Psoas muscle (tissue), 8 donors: ENCODE results near the gene EPHA4. TPM values are rescaled to one million over a fixed set of nuclear protein-coding genes. Genes with fewer than 3 reads are reported as not detected.
A peak's percentile ranks its signal among the peaks of the same experiment; 100 is the strongest.

ENCODE experiments used
- ATAC-seq, 4 donors: fragments of 200-7000 bp; cut with Tn5 transposase; one replicate each; pipeline ENCODE4 v1.9.1; 2020; ENCODE audit warnings: moderate library complexity in 3 of 4, mild to moderate bottlenecking in 2 of 4
- DNase-seq, 2 donors: peaks; one replicate each; pipeline ENCODE4 v3.0.0-alpha.2; 2020
- H3K27ac ChIP-seq: fragments of 200-600 bp; one replicate; pipeline ENCODE4 v1.8.0; 2022
- H3K27me3 ChIP-seq, 3 donors: fragments of 200-600 bp in 1 of 3; one replicate each; pipeline versions ENCODE4 v1.6.1 to v1.8.0; 2013 to 2022; ENCODE audit warnings: low read length in 2 of 3, mild to moderate bottlenecking in 2 of 3, moderate library complexity in 1 of 3; ENCODE audit not compliant: insufficient read depth in 3 of 3
- H3K36me3 ChIP-seq, 2 donors: fragments of 200-600 bp in 1 of 2; one replicate each; pipeline versions ENCODE4 v1.6.1 to v1.8.0; 2013 to 2022; ENCODE audit warnings: low read depth in 1 of 2, mild to moderate bottlenecking in 1 of 2, moderate library complexity in 1 of 2; ENCODE audit not compliant: insufficient read depth in 1 of 2
- H3K4me1 ChIP-seq: fragments of 200-600 bp; one replicate; pipeline ENCODE4 v1.8.0; 2022
- H3K4me3 ChIP-seq: fragments of 200-600 bp; one replicate; pipeline ENCODE4 v1.8.0; 2022; ENCODE audit warnings: mild to moderate bottlenecking
- H3K9me3 ChIP-seq: fragments of 200-600 bp; one replicate; pipeline ENCODE4 v1.8.0; 2022
- CTCF ChIP-seq: fragments of 200-600 bp; IDR thresholded peaks from one replicate; pipeline ENCODE4 v1.8.0; 2022; ENCODE audit warnings: antibody characterized with exemption
- whole genome bisulfite sequencing, 3 donors: extraction: QIAGEN DNeasy Blood & Tissue Kit; methylation state at CpG; one replicate each; pipeline versions ENCODE4 v1.1.6 to v1.1.7; 2013; 5-methylcytosine and 5-hydroxymethylcytosine counted together
- intact Hi-C, 2 donors: fragments of 100-400 bp; cut with DNase I; formaldehyde crosslinking; loops; one replicate each; pipeline versions ENCODE4 v1.11.0 to v1.14.2; 2022
- polyA plus RNA-seq, 3 donors: library from polyadenylated mRNA; stranded (reverse); fragments of 200-250 nt; gene quantifications; one replicate each; pipeline ENCODE4 v1.2.3, GENCODE V29; 2013
- total RNA-seq, 4 donors: library from RNA; stranded (reverse); fragmentation: NEBNext Ultra II Directional in 2 of 4; extraction: Animal tissue kit (Norgen Biotek cat#: 25700) in 2 of 4; gene quantifications; one replicate each; pipeline versions ENCODE4 v1.2.1 to v1.2.4, GENCODE V29; 2021 to 2023
- donor health status: healthy with polysubstance abuse.
- donor health status: DM: no; HTN: no; CAD: no; lungs with moderate emphysema.
- donor health status: Bipolar disorder and iron deficiency.
- donor health status: healthy.
- donor health status: DM: yes; HTN: yes; CAD: no.
- donor health status: DM: no; HTN: no; CAD: no.
- donor health status: DM: no; HTN: no; CAD: no.
- donor health status: DM: yes; HTN: yes; CAD: no.

The EPHA4 gene
- total and polyA plus RNA-seq, 7 donors = 0.76 to 6.3 (median 3.8) TPM

GRCh38 chr2:221473451-221473850 is 98.7 kb downstream of the EPHA4 start:
- TF ChIP-seq CTCF = no peak
- DNase-seq (no peak), ATAC-seq (no peak)
- Histone ChIP-seq H3K4me1 (peaks cover 7% of the 10 kb centered on the region), H3K27me3 (no peaks in the 10 kb centered on the region), H3K4me3 (no peak overlapping the region), H3K27ac (no peak overlapping the region), H3K36me3 (no peaks in the 10 kb centered on the region), H3K9me3 (no peaks in the 10 kb centered on the region)
- intact Hi-C loops = no loop called here

GRCh38 chr2:221468317-221468716 is 103.8 kb downstream of the EPHA4 start:
- Histone ChIP-seq H3K4me1 (no peaks in the 10 kb centered on the region), H3K27ac (no peak overlapping the region), H3K9me3 (no peaks in the 10 kb centered on the region), H3K4me3 (no peak overlapping the region), H3K27me3 (no peaks in the 10 kb centered on the region), H3K36me3 (no peaks in the 10 kb centered on the region)
- intact Hi-C loops = no loop called here
- ATAC-seq (no peak), DNase-seq (no peak)
- TF ChIP-seq CTCF = no peak
- 51 to 54% (median 54%) methylated on average over 2 of the region's 2 CpGs for WGBS, 3 donors

GRCh38 chr2:221467610-221468009 is 104.5 kb downstream of the EPHA4 start:
- no peak for TF ChIP-seq CTCF
- DNase-seq (no peak), ATAC-seq (peak in 1 of 4 donors; percentile 51)
- no peaks in the 10 kb centered on the region for H3K27me3 ChIP-seq
- intact Hi-C loops = no loop called here
- H3K27ac ChIP-seq = no peak overlapping the region
- H3K36me3 ChIP-seq = no peaks in the 10 kb centered on the region
- H3K9me3 ChIP-seq = no peaks in the 10 kb centered on the region
- WGBS, 3 donors = 39 to 55% (median 48%) methylated on average over 2 of the region's 2 CpGs
- no peak overlapping the region for H3K4me3 ChIP-seq
- H3K4me1 ChIP-seq = no peaks in the 10 kb centered on the region

- WGBS, 3 donors = 88 to 92% (median 90%) methylated on average over 5 of the region's 5 CpGs
- Histone ChIP-seq H3K27me3 (no peaks in the 10 kb centered on the region), H3K36me3 (no peaks in the 10 kb centered on the region), H3K4me3 (no peak overlapping the region), H3K27ac (no peak overlapping the region), H3K9me3 (no peaks in the 10 kb centered on the region), H3K4me1 (no peaks in the 10 kb centered on the region)
- DNase-seq = no peak
- ATAC-seq = no peak
- TF ChIP-seq CTCF = no peak
- intact Hi-C loops = no loop called here
Measured at GRCh38 chr2:221466744-221467143, 105.4 kb downstream of the EPHA4 start.

- intact Hi-C loops = no loop called here
Measured at GRCh38 chr2:221465776-221466175, 106.3 kb downstream of the EPHA4 start.

More at GRCh38 chr2:221465776-221466175, 106.3 kb downstream of the EPHA4 start:
- H3K27ac ChIP-seq = no peak overlapping the region
- WGBS, 3 donors = 92 to 96% (median 93%) methylated on average over 11 of the region's 11 CpGs
- no peaks in the 10 kb centered on the region for H3K36me3 ChIP-seq
- H3K9me3 ChIP-seq = no peaks in the 10 kb centered on the region
- H3K27me3 ChIP-seq = no peaks in the 10 kb centered on the region
- H3K4me1 ChIP-seq = no peaks in the 10 kb centered on the region
- H3K4me3 ChIP-seq = no peak overlapping the region
- ATAC-seq (no peak), DNase-seq (no peak)
- TF ChIP-seq CTCF = no peak
